Osteoblast (primary cell): ENCODE results near the gene PTPRE. TPM values are rescaled to one million over a fixed set of nuclear protein-coding genes. Genes with fewer than 3 reads are reported as not detected.
A peak's percentile ranks its signal among the peaks of the same experiment; 100 is the strongest.

Source experiments
- DNase-seq: peaks from one replicate; pipeline ENCODE4 v3.0.0; 2011; ENCODE audit warnings: low spot score, mixed read lengths; ENCODE audit not compliant: insufficient read length; ENCODE audit errors: missing footprints
- H2AFZ ChIP-seq: 2 replicates; pipeline ENCODE4 v1.6.0; 2011; ENCODE audit warnings: mild to moderate bottlenecking, low read length
- H3K27ac ChIP-seq: 2 replicates; pipeline ENCODE4 v1.5.1; 2011; ENCODE audit warnings: mild to moderate bottlenecking, low read depth, low read length, moderate library complexity
- H3K27me3 ChIP-seq: 2 replicates; pipeline ENCODE4 v1.6.0; 2012; ENCODE audit warnings: mild to moderate bottlenecking, control low read depth, inconsistent platforms, low read length, moderate library complexity; ENCODE audit not compliant: insufficient read depth
- H3K36me3 ChIP-seq: 2 replicates; pipeline ENCODE4 v1.5.1; 2011; ENCODE audit warnings: mild to moderate bottlenecking, low read length, control low read depth, moderate library complexity; ENCODE audit not compliant: insufficient read depth
- H3K4me1 ChIP-seq: 2 replicates; pipeline ENCODE4 v1.5.1; 2011; ENCODE audit warnings: mild to moderate bottlenecking, low read length, control low read depth, moderate library complexity; ENCODE audit not compliant: insufficient read depth
- H3K4me2 ChIP-seq: 2 replicates; pipeline ENCODE4 v1.6.0; 2011; ENCODE audit warnings: mild to moderate bottlenecking, low read length; ENCODE audit not compliant: insufficient read depth
- H3K4me3 ChIP-seq: fragments of 200-600 bp; sonication (generic); 3 replicates; pipeline ENCODE4 v1.5.1; 2012; ENCODE audit warnings: mild to moderate bottlenecking, low read length, inconsistent platforms; ENCODE audit not compliant: insufficient read depth
- H3K79me2 ChIP-seq: 2 replicates; pipeline ENCODE4 v1.6.0; 2012; ENCODE audit warnings: mild to moderate bottlenecking, low read length, control low read depth, inconsistent platforms; ENCODE audit not compliant: insufficient read depth
- H3K9me3 ChIP-seq: 2 replicates; pipeline ENCODE4 v1.5.1; 2011; ENCODE audit warnings: low read depth, low read length, control low read depth
- H4K20me1 ChIP-seq: 2 replicates; pipeline ENCODE4 v1.6.0; 2012; ENCODE audit warnings: mild to moderate bottlenecking, low read length, control low read depth; ENCODE audit not compliant: insufficient read depth
- total RNA-seq: library from RNA; depleted of rRNA; stranded (reverse); fragments of >200 nt; gene quantifications from 2 replicates; pipeline ENCODE4 v1.2.3, GENCODE V29; 2012
- TF ChIP-seq, protein P1 (sequence below): IDR thresholded peaks from 2 replicates; pipeline ENCODE4 v1.5.1; 2011; ENCODE audit warnings: mild to moderate bottlenecking, low read depth, low read length, moderate library complexity; ENCODE audit errors: extremely low read depth

The PTPRE gene
- total RNA-seq, 1 donor: 9.0 TPM

DNA sequence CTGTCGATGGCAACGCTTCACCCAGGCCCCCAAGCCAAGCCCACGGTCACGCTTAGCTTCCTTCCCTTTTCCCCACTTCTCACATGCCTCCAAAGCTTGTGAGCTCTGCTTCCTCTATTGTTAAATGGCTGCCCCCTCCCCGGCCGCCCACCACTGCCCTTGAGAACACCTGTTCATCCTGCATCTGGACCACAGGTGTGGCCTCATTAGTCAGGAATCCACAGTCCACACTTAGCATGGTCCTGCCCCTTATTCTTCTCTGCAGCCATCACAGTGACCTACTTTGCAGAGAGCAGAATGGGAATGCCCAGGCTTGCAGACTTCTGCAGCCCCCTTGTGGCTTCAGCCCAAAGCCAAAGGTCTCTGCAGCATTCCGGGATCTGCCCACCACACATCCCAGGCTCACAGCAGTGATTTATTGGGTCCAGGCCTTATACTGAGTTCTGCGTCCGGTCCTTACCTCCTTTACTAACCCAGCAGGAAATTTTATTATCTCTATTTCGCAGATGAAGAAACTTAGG is 66.9 kb downstream of the PTPRE start:
- no peaks in the 10 kb centered on the region for H4K20me1 ChIP-seq
- DNase-seq: no peak

DNA sequence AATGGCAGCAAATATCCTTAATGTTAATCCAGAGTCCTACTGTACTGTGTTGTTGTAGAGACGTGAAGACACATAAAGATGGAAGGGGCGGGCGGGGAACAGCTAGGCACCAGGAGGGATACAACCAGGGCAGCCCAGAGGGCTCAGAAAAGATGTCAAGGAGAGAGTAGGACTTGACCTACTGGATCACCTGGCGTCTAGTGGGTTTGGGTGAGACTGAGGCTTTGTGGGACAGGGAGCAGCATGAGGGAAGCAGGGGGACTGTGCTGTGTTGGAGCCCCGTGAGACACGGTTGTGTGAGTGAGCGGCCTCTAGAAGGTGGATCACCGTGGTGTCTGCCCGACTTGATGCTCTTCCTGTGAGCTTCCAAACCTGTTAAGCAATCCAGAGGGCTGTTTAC is 68.0 kb downstream of the PTPRE start:
- H3K9me3 ChIP-seq: no peaks in the 10 kb centered on the region
- no peaks in the 10 kb centered on the region for H3K36me3 ChIP-seq
- peaks cover 23% of the 10 kb centered on the region for H3K4me1 ChIP-seq
- H3K79me2 ChIP-seq: no peaks in the 10 kb centered on the region
- H3K4me2 ChIP-seq: no peak overlapping the region
- TF ChIP-seq, protein P1, sequence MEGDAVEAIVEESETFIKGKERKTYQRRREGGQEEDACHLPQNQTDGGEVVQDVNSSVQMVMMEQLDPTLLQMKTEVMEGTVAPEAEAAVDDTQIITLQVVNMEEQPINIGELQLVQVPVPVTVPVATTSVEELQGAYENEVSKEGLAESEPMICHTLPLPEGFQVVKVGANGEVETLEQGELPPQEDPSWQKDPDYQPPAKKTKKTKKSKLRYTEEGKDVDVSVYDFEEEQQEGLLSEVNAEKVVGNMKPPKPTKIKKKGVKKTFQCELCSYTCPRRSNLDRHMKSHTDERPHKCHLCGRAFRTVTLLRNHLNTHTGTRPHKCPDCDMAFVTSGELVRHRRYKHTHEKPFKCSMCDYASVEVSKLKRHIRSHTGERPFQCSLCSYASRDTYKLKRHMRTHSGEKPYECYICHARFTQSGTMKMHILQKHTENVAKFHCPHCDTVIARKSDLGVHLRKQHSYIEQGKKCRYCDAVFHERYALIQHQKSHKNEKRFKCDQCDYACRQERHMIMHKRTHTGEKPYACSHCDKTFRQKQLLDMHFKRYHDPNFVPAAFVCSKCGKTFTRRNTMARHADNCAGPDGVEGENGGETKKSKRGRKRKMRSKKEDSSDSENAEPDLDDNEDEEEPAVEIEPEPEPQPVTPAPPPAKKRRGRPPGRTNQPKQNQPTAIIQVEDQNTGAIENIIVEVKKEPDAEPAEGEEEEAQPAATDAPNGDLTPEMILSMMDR: no peak
- no peaks in the 10 kb centered on the region for H4K20me1 ChIP-seq
- H3K27me3 ChIP-seq: no peaks in the 10 kb centered on the region
- H3K27ac ChIP-seq: no peak overlapping the region
- H2AFZ ChIP-seq: no peak overlapping the region
- DNase-seq: no peak
- H3K4me3 ChIP-seq: no peak overlapping the region

More for the DNA sequence above, 66.9 kb downstream of the PTPRE start:
- H2AFZ ChIP-seq: no peak overlapping the region
- H3K27me3 ChIP-seq: no peaks in the 10 kb centered on the region
- H3K79me2 ChIP-seq: no peaks in the 10 kb centered on the region
- H3K4me3 ChIP-seq: no peak overlapping the region
- H3K9me3 ChIP-seq: no peaks in the 10 kb centered on the region
- no peak overlapping the region for H3K4me2 ChIP-seq
- TF ChIP-seq, protein P1: no peak
- no peaks in the 10 kb centered on the region for H3K36me3 ChIP-seq
- H3K4me1 ChIP-seq: peaks cover 23% of the 10 kb centered on the region
- H3K27ac ChIP-seq: no peak overlapping the region

DNA sequence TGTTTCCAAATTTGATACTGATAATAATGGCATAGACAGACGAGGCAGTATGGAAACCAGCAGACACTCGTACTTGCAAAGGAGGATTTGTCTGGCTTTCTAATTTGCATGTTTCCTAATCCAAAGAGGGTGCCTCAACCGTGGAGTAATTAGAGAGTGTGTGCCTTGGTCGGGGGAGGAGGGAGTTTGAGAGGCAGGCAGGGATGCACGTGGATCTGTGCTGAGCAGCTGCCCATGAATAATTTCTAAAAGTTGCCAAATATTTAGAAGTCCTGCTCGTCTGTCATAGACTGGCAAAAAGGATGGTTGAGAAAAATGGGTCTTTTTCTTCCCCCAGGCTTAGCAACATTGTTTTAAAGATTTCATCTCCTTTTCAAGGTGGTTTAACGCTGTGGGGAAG is 69.4 kb downstream of the PTPRE start:
- Histone ChIP-seq H2AFZ (peak overlapping the region; percentile 26), H4K20me1 (no peaks in the 10 kb centered on the region), H3K27ac (peak overlapping the region; percentile 83), H3K4me3 (peak overlapping the region; percentile 14), H3K27me3 (no peaks in the 10 kb centered on the region), H3K9me3 (no peaks in the 10 kb centered on the region), H3K36me3 (no peaks in the 10 kb centered on the region), H3K79me2 (no peaks in the 10 kb centered on the region), H3K4me1 (peaks cover 23% of the 10 kb centered on the region), H3K4me2 (peak overlapping the region; percentile 86)
- DNase-seq: no peak
- TF ChIP-seq, protein P1: no peak

DNA sequence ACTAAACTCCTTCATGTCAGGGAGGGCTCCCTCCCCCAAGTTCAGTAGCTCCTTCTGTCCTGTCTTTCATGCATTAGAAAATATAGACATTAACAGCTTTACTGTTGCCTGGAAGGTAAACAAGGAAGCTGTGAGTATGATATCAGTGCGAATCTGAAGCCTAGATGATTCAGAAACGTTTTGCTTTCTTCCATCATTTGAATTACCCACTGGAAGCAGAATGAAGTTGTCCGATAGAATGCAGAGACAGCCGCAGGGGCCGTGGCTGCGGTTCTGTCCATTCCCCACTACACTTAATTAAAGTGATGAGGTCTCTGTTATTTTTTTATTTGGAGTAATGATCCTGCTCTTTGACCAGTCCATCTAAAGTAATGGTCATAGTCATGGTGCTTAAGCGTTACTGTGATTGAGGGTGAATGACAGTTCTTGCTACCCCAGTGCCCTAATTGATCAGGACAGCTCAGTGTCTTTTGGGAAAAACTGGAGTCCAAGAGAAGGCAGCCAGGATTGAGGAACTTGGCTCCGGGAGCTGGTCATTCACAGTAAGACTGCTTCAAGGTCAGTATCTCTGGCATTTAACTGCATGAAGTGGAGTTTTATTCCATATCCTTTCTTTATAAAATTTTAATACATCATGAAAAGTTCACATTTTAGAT is 69.9 kb downstream of the PTPRE start:
- Histone ChIP-seq H3K4me2 (peak overlapping the region; percentile 86), H3K9me3 (no peaks in the 10 kb centered on the region), H2AFZ (peak overlapping the region; percentile 26), H3K36me3 (no peaks in the 10 kb centered on the region), H3K27me3 (no peaks in the 10 kb centered on the region), H3K27ac (peak overlapping the region; percentile 83), H3K79me2 (no peaks in the 10 kb centered on the region), H3K4me1 (peaks cover 23% of the 10 kb centered on the region), H3K4me3 (peak overlapping the region; percentile 14), H4K20me1 (no peaks in the 10 kb centered on the region)
- DNase-seq: no peak
- TF ChIP-seq, protein P1: no peak
